Endometrial microvascular endothelial cells (primary cell): ENCODE results near the gene NCAPD2. TPM values are rescaled to one million over a fixed set of nuclear protein-coding genes. Genes with fewer than 3 reads are reported as not detected.
"Not testable (repeated sequence)": the region's sequence is repeated elsewhere in the genome, so short reads cannot be mapped to it uniquely, and the experiment has no call there.

ENCODE experiments used
- in situ Hi-C: cut with HindIII; loops from 2 replicates; pipeline ENCODE4 v1.10.0; 2017; ENCODE audit warnings: low sequenced_read_pairs, low pct_unique_long_range_greater_than_20kb; ENCODE audit errors: inconsistent ontology term
- total RNA-seq: library from RNA; depleted of rRNA; stranded (reverse); fragments of >200 nt; gene quantifications from one replicate; pipeline ENCODE4 v1.2.3, GENCODE V29; 2015; ENCODE audit errors: inconsistent ontology term

The NCAPD2 gene
- total RNA-seq, 1 donor from 2014 or later: 102 TPM

DNA sequence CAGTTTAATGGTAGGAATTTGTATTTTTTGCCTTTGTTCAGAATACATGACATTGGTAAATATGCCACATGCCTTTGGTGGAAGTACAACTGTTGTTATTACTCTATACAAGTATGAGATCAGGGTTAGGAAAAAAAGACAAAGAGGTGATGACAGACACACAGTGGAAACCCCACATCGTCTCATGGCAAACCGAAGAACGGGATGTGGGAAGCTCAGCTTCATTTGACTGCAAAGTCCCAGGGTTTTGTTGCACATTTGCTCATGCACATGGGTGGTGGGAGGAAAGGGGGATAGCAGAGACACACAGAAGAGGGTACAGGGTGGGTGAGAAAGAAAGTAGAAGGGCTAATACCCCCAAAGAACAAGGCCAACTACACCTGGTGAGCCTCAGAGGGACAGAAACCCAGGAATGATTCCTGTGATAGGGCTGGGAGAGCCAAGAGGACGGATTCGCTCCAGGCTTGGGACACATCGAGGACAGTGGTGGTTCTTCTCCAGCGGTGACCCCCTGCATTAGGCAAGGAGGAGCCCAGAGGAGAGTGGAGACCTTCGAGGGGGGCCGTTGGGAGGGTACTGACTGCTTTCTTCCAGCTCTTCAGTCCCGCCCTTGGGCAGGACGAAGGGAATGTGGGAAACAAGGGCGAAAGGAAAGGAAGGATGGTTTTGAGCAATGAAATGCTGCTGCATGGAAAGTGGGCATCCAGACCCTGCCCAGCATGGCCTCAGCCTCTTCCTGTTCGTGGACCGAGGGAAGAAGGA lies 31.5 kb upstream of the NCAPD2 start:
- in situ Hi-C loops: no loop called here

DNA sequence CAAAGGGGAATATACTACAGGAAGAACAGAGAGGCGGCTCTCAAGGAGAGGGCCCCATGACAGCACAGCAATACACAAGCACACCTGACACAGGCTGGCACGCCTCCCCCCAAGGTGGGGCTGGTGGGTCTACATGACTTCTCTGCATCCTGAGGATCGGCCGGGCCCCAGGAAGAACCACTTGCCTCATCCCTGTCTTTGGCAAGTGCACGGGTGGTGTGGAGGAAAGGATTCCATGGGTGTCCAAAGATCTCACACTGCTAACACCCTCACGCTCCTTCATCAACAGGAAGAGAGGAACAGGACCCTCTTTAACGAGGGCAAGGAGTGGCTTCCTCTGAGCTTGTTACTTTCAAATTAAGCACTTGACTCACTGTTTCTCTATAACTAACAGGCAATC lies 30.7 kb upstream of the NCAPD2 start:
- in situ Hi-C loops: no loop called here

DNA sequence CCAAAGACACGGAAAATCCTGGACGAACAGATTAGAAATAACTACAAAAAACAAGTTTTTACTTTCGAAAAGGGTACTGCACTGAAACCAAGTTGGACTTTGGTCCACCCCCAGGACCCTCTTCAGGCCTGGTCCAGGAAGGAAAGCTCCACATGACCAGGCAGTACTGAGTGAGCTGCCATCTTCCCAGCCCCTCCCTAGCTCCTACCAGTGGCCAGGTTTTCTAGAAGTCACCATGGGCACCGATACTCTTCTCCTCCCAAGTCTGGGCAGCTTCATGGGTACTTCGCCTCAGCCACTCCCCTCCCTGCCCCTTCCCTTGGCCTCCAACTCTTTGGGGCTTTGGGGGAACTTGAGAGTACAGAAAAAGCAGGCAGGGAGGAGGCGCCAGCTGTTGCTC lies 30.0 kb upstream of the NCAPD2 start:
- in situ Hi-C loops: no loop called here

GRCh38 chr12:6464531-6464930 lies 29.4 kb upstream of the NCAPD2 start:
- in situ Hi-C loops: no loop called here

- in situ Hi-C loops: no loop called here
Observed at GRCh38 chr12:6465467-6466183, 28.3 kb upstream of the NCAPD2 start.

- in situ Hi-C loops: no loop called here
Observed at GRCh38 chr12:6466184-6466573, 27.7 kb upstream of the NCAPD2 start.

DNA sequence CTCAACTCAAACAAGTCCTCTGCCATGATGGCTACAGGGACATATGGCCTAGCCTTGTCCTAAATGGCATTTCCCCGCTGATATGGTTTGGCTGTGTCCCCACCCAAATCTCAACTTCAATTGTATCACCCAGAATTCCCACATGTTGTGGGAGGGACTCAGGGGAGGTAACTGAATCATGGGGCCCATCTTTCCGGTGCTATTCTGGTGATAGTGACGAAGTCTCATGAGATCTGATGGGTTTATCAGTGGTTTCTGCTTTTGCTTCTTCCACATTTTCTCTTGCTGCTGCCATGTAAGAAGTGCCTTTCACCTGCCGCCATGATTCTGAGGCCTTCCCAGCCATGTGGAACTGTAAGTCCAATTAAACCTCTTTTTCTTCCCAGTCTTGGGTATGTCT lies 27.2 kb upstream of the NCAPD2 start:
- in situ Hi-C loops: not testable (repeated sequence)

- in situ Hi-C loops: not testable (repeated sequence)
Observed at GRCh38 chr12:6467571-6468282, 26.2 kb upstream of the NCAPD2 start.

DNA sequence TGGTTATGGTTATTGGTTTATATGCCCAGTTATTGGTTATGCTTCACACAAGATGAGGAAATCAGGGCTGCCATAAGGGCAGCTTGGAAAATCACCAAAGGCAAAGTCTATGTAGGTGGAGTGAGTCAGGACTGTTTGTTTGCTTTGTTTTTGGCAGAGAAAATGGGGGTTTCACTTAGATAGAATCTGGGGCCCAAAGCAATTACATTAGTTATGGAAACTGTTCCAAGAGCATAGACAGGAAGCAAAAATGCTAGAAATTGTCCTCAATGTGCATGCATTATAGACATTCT lies 25.7 kb upstream of the NCAPD2 start:
- in situ Hi-C loops: no loop called here

DNA sequence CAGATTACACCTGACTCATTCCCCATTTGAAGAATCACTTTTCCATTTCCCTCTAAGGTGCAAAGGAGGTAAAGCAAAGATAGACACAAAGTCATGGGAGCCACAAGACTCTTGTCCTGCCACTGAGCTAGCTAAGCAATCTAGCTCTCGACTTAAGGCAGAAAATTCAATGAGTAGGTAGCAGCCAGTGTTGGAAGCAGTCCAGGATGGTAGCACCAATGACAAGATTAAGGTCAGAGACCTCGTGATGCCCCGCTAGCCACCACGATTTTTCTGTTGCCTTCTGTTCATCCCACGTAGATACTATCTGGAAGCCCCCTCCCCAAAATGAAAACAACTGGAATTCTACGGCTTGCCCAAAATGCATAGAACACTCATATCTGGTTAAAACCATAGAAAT lies 24.8 kb upstream of the NCAPD2 start:
- in situ Hi-C loops: no loop called here

GRCh38 chr12:6469609-6470374 lies 24.1 kb upstream of the NCAPD2 start:
- in situ Hi-C loops: no loop called here

DNA sequence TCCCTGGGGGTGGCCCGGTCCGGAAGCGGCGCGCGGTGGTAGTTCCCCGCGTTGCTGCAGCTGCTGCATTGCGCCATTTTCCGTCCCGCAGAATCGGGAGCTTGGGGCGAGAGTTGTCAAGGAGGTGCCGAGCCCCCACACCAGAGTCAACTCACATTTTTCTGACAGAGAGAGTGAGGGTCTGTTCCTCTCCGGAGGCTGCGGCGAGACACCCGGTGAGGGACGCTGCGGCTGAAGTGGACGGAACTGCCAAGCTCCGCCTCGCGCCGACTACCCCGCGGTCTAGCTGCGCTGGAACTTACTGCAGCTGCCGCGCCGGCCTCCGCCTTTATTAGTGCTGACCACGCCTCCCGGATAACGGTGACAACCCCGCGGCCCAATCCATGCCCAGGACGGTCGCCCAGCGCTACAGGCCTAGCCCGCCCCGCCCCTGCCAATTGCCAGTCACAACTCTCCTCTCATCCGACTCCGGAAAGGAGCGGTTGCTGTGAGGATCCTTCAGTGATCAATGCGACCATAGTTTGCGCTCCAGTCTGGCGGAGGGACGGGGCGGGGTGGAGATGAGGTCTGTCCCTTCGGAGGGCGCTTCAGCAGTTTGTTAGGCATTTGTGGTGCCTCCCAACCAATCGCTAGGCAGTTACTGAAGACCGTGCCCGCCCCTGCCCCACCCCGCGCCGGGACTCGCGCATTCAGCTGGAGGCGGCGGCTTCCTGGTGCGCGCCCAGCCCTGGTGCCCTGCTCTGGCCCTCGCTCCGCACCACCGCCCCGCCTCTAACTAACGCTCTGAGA lies 23.3 kb upstream of the NCAPD2 start, which contains the start of gene VAMP1:
TSS of gene VAMP1 (minus strand) at position 303 of the 789 bp plus-strand sequence. CDS start at position 157, 146 bp downstream.
- in situ Hi-C loops: no loop called here

DNA sequence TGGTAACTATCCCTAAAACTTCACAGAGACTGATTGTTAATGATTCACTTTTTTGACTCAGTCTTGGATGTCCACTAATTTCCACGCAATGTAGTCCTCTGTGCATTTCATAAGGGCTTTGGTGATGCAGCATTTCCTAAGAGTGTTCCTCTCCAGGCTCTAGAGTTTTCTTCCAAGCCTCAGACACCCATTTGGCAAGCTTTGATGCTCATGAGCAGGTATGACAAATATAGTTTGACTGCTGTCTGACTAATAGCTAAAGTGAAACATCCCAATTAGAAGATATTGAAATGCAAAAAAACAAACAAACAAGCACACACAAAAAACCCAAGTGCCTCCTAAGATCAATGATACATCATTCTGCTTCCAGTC lies 21.9 kb upstream of the NCAPD2 start:
- in situ Hi-C loops: no loop called here

GRCh38 chr12:6472491-6472890 lies 21.4 kb upstream of the NCAPD2 start:
- in situ Hi-C loops: no loop called here

GRCh38 chr12:6475233-6475975 lies 18.5 kb upstream of the NCAPD2 start:
- in situ Hi-C loops: not testable (repeated sequence)

DNA sequence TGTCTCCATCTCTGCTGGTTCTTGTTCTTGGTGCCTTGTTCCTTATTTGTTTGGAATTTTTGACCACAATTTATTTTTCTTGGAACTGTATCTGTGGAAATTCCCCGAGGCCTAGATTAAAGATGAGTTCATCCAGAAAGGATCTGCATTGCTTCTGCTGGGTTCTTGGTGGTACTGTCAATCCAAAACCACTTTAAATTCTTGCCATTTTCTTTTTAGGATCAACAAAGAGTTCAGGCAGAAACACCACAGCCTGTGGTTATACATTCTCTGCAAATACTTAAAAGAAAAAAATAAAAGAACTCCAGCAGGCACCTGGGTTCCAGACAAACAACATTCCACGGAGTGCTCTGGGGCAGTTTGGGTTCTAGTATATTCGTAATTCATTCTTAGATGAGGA lies 17.4 kb upstream of the NCAPD2 start:
- in situ Hi-C loops: no loop called here

DNA sequence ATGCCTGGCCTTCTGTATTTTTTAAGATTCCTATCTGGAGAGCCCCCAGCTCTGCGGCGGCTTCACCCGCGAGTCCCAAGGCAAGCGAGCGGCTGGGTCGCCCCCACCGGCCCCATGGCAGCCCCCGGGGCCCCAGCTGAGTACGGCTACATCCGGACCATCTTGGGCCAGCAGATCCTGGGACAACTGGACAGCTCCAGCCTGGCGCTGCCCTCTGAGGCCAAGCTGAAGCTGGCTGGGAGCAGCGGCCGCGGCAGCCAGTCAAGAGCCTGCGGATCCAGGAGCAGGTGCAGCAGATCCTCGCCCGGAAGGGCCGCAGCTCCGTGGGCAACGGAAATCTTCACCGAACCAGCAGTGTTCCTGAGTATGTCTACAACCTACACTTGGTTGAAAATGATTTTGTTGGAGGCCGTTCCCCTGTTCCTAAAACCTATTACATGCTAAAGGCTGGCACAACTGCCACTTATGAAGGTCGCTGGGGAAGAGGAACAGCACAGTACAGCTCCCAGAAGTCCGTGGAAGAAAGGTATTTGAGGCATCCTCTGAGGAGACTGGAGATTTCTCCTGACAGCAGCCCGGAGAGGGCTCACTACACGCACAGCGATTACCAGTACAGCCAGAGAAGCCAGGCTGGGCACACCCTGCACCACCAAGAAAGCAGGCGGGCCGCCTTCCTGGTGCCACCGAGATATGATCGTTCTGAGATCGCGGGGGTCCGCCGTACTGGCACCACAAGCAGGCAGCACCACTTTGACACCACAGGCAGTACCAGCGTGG lies 16.1 kb upstream of the NCAPD2 start:
- in situ Hi-C loops: not testable (repeated sequence)
